ENCODE data around the gene ZFAND2A.

- TF ChIP-seq GLI2 (tag by site-specific recombination; IDR thresholded peaks at IDR 0.05; ENCODE audit: borderline replicate concordance, low read depth) (no peak), SETDB1 (IDR thresholded peaks at IDR 0.05; ENCODE audit: insufficient read length, low read length) (no peak), CTCF (tag by site-specific recombination; IDR thresholded peaks at IDR 0.05) (no peak), ZNF776 (tag by site-specific recombination; IDR thresholded peaks at IDR 0.05; ENCODE audit: borderline replicate concordance) (no peak), HOXC10 (CRISPR knock-in tag; IDR thresholded peaks at IDR 0.05) (no peak), ZNF37A (tag by site-specific recombination; IDR thresholded peaks at IDR 0.05) (no peak), ZNF133 (tag by site-specific recombination; IDR thresholded peaks at IDR 0.05) (no peak), ZBTB7A (tag by site-specific recombination; IDR thresholded peaks at IDR 0.05; ENCODE audit: low read depth) (no peak)
- TF ChIP-seq, protein P1, sequence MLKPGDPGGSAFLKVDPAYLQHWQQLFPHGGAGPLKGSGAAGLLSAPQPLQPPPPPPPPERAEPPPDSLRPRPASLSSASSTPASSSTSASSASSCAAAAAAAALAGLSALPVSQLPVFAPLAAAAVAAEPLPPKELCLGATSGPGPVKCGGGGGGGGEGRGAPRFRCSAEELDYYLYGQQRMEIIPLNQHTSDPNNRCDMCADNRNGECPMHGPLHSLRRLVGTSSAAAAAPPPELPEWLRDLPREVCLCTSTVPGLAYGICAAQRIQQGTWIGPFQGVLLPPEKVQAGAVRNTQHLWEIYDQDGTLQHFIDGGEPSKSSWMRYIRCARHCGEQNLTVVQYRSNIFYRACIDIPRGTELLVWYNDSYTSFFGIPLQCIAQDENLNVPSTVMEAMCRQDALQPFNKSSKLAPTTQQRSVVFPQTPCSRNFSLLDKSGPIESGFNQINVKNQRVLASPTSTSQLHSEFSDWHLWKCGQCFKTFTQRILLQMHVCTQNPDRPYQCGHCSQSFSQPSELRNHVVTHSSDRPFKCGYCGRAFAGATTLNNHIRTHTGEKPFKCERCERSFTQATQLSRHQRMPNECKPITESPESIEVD (tag by site-specific recombination; IDR thresholded peaks at IDR 0.05), result no peak
These were observed 53.1 kb downstream of the ZFAND2A start for GRCh38 chr7:1106793-1107421.
